ENCODE data around the gene CFAP20DC. TPM values are rescaled to one million over a fixed set of nuclear protein-coding genes. Genes with fewer than 3 reads are reported as not detected.

Gene CFAP20DC
- total and polyA plus RNA-seq, 2 experiments from 2014 or later, result 7.4 to 11.4 TPM

GRCh38 chr3:58861551-58861950 lies 188.3 kb downstream of the CFAP20DC start:
- no peak overlapping the region for H3K4me2 ChIP-seq
- DNase-seq (ENCODE audit: low spot score), result no peak
- no peaks in the 10 kb centered on the region for H3K9me3 Mint-ChIP-seq
- H3K27ac Mint-ChIP-seq, result no peak overlapping the region
- no peaks in the 10 kb centered on the region for H3K36me3 ChIP-seq (ENCODE audit: insufficient read depth)
- no peak overlapping the region for H2AFZ ChIP-seq
- H3K4me3 ChIP-seq, result no peak overlapping the region
- H4K20me1 ChIP-seq (replicated peaks; ENCODE audit: insufficient read depth), result no peaks in the 10 kb centered on the region
- no peaks in the 10 kb centered on the region for H3K79me2 ChIP-seq (replicated peaks; ENCODE audit: insufficient read depth)
- no peak overlapping the region for H3K4me3 Mint-ChIP-seq
- ATAC-seq, result no peak
- no peak for TF ChIP-seq NANOG (IDR thresholded peaks at IDR 0.05; ENCODE audit: borderline replicate concordance)
- no peak for TF ChIP-seq EZH2 (IDR thresholded peaks at IDR 0.05; ENCODE audit: low read depth, unreplicated experiment)
- no peak for TF ChIP-seq ZNF331 (CRISPR knock-in tag; IDR thresholded peaks at IDR 0.05; ENCODE audit: low read depth)
- TF ChIP-seq EZH2phosphoT487 (IDR thresholded peaks at IDR 0.05; ENCODE audit: unreplicated experiment), result no peak
- TF ChIP-seq ETS1 (IDR thresholded peaks at IDR 0.05), result no peak
- no peak for TF ChIP-seq CTCF (conservative IDR thresholded peaks at IDR 0.05; ENCODE audit: low read depth in 2 of 2)
- peaks cover 29% of the 10 kb centered on the region for H3K4me1 ChIP-seq (ENCODE audit: insufficient read depth)
- H3K36me3 Mint-ChIP-seq (ENCODE audit: low read depth), result no peaks in the 10 kb centered on the region
- H3K27me3 Mint-ChIP-seq (ENCODE audit: insufficient read depth, low read depth, poor library complexity), result no peaks in the 10 kb centered on the region
- no peaks in the 10 kb centered on the region for H3K27me3 ChIP-seq (ENCODE audit: insufficient read depth)
- H3K4me1 Mint-ChIP-seq, result peaks cover 30% of the 10 kb centered on the region
- no peaks in the 10 kb centered on the region for H3F3A ChIP-seq (replicated peaks; ENCODE audit: low read depth)
- no peaks in the 10 kb centered on the region for H3K9me2 ChIP-seq (ENCODE audit: insufficient read depth)
- no peak overlapping the region for H3K27ac ChIP-seq (ENCODE audit: low read depth)

- Histone ChIP-seq H3K4me3 (no peak overlapping the region), H3K36me3 (ENCODE audit: insufficient read depth) (no peaks in the 10 kb centered on the region), H4K20me1 (replicated peaks; ENCODE audit: insufficient read depth) (no peaks in the 10 kb centered on the region), H3K27me3 (ENCODE audit: insufficient read depth) (no peaks in the 10 kb centered on the region), H3K4me2 (no peak overlapping the region), H3F3A (replicated peaks; ENCODE audit: low read depth) (no peaks in the 10 kb centered on the region), H3K9me2 (ENCODE audit: insufficient read depth) (no peaks in the 10 kb centered on the region), H2AFZ (no peak overlapping the region), H3K79me2 (replicated peaks; ENCODE audit: insufficient read depth) (no peaks in the 10 kb centered on the region), H3K27ac (ENCODE audit: low read depth) (no peak overlapping the region), H3K4me1 (ENCODE audit: insufficient read depth) (peaks cover 5% of the 10 kb centered on the region; the same call in 1 of the 2 replicates)
- Mint-ChIP-seq H3K4me3 (no peak overlapping the region), H3K9me3 (peaks cover 6% of the 10 kb centered on the region; the same call in 1 of the 3 replicates), H3K36me3 (ENCODE audit: low read depth) (no peaks in the 10 kb centered on the region; the same call in 2 of the 3 replicates), H3K27ac (no peak overlapping the region; the same call in 1 of the 2 replicates), H3K4me1 (peaks cover 4% of the 10 kb centered on the region; the same call in 2 of the 3 replicates), H3K27me3 (ENCODE audit: insufficient read depth, low read depth, poor library complexity) (no peaks in the 10 kb centered on the region)
- DNase-seq (ENCODE audit: low spot score) (no peak), ATAC-seq (no peak)
- no peak for TF ChIP-seq ZNF462 (CRISPR knock-in tag; IDR thresholded peaks at IDR 0.05)
- no peak for TF ChIP-seq ZNF114 (CRISPR knock-in tag; IDR thresholded peaks at IDR 0.05)
- TF ChIP-seq CTCF (conservative IDR thresholded peaks at IDR 0.05; ENCODE audit: low read depth in 2 of 2), result no peak
- no peak for TF ChIP-seq NANOG (IDR thresholded peaks at IDR 0.05; ENCODE audit: borderline replicate concordance)
- no peak for TF ChIP-seq EZH2phosphoT487 (IDR thresholded peaks at IDR 0.05; ENCODE audit: unreplicated experiment)
Measured at GRCh38 chr3:58858126-58858525, 191.7 kb downstream of the CFAP20DC start.
